CD4-positive, alpha-beta T cell treated with Interferon alpha-2 for 1 hour (primary cell): Measurements from ENCODE around the gene ADORA3.

Source experiments
- DNase-seq, 2 donors: peaks; one replicate each; pipeline ENCODE4 v3.0.0-alpha.2; 2020 to 2022

The ADORA3 gene

GRCh38 chr1:111474521-111474920 lies 28.9 kb downstream of the ADORA3 start:
- no peak for DNase-seq

GRCh38 chr1:111474106-111474505 lies 29.3 kb downstream of the ADORA3 start:
- no peak for DNase-seq

- DNase-seq: no peak
These were observed 31.9 kb downstream of the ADORA3 start for GRCh38 chr1:111471538-111471937.

- peak; percentile 88 for DNase-seq
These were observed 32.4 kb downstream of the ADORA3 start for GRCh38 chr1:111471012-111471411.

- DNase-seq: no peak
These were observed 32.8 kb downstream of the ADORA3 start for GRCh38 chr1:111470596-111470995.

GRCh38 chr1:111469539-111469938 lies 33.9 kb downstream of the ADORA3 start:
- DNase-seq: no peak

GRCh38 chr1:111468717-111469100 lies 34.7 kb downstream of the ADORA3 start:
- no peak for DNase-seq

- DNase-seq: no peak
These were observed 35.3 kb downstream of the ADORA3 start for GRCh38 chr1:111467865-111468716.

- DNase-seq: no peak
These were observed 37.0 kb downstream of the ADORA3 start for GRCh38 chr1:111466480-111466879.

- no peak for DNase-seq
These were observed 37.7 kb downstream of the ADORA3 start for GRCh38 chr1:111465754-111466153.

GRCh38 chr1:111463029-111463683 lies 40.3 kb downstream of the ADORA3 start:
- DNase-seq: no peak

GRCh38 chr1:111462370-111463028 lies 40.9 kb downstream of the ADORA3 start:
- DNase-seq: no peak

GRCh38 chr1:111461765-111462164 lies 41.7 kb downstream of the ADORA3 start:
- no peak for DNase-seq

- DNase-seq: no peak
These were observed 47.8 kb downstream of the ADORA3 start for GRCh38 chr1:111455642-111456031.

- DNase-seq: no peak
These were observed 48.4 kb downstream of the ADORA3 start for GRCh38 chr1:111454859-111455641.

- no peak for DNase-seq
These were observed 49.7 kb downstream of the ADORA3 start for GRCh38 chr1:111453706-111454105.

- DNase-seq: no peak
These were observed 50.9 kb downstream of the ADORA3 start for GRCh38 chr1:111452581-111452980.

GRCh38 chr1:111450185-111450584 lies 53.2 kb downstream of the ADORA3 start:
- no peak for DNase-seq

GRCh38 chr1:111449703-111450017 lies 53.8 kb downstream of the ADORA3 start:
- no peak for DNase-seq
